NCI-H345 treated with DMSO at 0.1 percent for 48 hours (cell line): ENCODE results near the gene NRXN2.

Experiments used
- DNase-seq: peaks from one replicate; lab custom pipeline; 2025; ENCODE audit not compliant: unreplicated experiment; lab: John Stamatoyannopoulos, UW

Gene NRXN2

GRCh38 chr11:64744544-64745188 lies 21.7 kb upstream of the NRXN2 start:
- DNase-seq, result no peak

- no peak for DNase-seq
Observed at GRCh38 chr11:64743591-64744543, 20.9 kb upstream of the NRXN2 start, which contains the start of gene RASGRP2. Gene RASGRP2, minus strand, starts transcription at chr11:64744142. Its CDS starts 1,276 bp downstream, at chr11:64742866.

- DNase-seq, result no peak
Observed at GRCh38 chr11:64742889-64743590, 20.0 kb upstream of the NRXN2 start.

GRCh38 chr11:64742087-64742888 lies 19.3 kb upstream of the NRXN2 start:
- no peak for DNase-seq

GRCh38 chr11:64741375-64742086 lies 18.5 kb upstream of the NRXN2 start:
- no peak for DNase-seq

GRCh38 chr11:64739871-64740270 lies 16.9 kb upstream of the NRXN2 start:
- DNase-seq, result no peak

GRCh38 chr11:64736654-64737053 lies 13.7 kb upstream of the NRXN2 start:
- DNase-seq, result no peak

GRCh38 chr11:64735725-64736259 lies 12.8 kb upstream of the NRXN2 start:
- no peak for DNase-seq

- no peak for DNase-seq
Observed at GRCh38 chr11:64734811-64735724, 12.1 kb upstream of the NRXN2 start.

- no peak for DNase-seq
Observed at GRCh38 chr11:64731601-64732000, 8.6 kb upstream of the NRXN2 start.

- no peak for DNase-seq
Observed at GRCh38 chr11:64729851-64730382, 6.9 kb upstream of the NRXN2 start.

- no peak for DNase-seq
Observed at GRCh38 chr11:64728757-64729365, 5.9 kb upstream of the NRXN2 start.

GRCh38 chr11:64726867-64727530 lies 4.0 kb upstream of the NRXN2 start:
- DNase-seq, result no peak

GRCh38 chr11:64726211-64726641 lies 3.2 kb upstream of the NRXN2 start:
- DNase-seq, result no peak

GRCh38 chr11:64724863-64725532 lies 2.0 kb upstream of the NRXN2 start:
- no peak for DNase-seq

GRCh38 chr11:64723907-64724862 lies 1.2 kb upstream of the NRXN2 start:
- no peak for DNase-seq
